IPS-18c (cell line): Measurements from ENCODE around the gene TTC23.
A peak's percentile ranks its signal among the peaks of the same experiment; 100 is the strongest.
"Not testable (repeated sequence)": the region's sequence is repeated elsewhere in the genome, so short reads cannot be mapped to it uniquely, and the experiment has no call there.

ENCODE experiments used
- H3K4me3 ChIP-seq: 2 replicates; pipeline ENCODE4 v1.7.0; 2013; ENCODE audit warnings: low read depth, mild to moderate bottlenecking, low read length, moderate library complexity; ENCODE audit not compliant: insufficient read depth
- H3K9me3 ChIP-seq: one replicate; pipeline ENCODE4 v1.6.1; 2013; ENCODE audit warnings: mild to moderate bottlenecking, low read length, moderate library complexity; ENCODE audit not compliant: control insufficient read depth, insufficient read depth

TTC23 gene

GRCh38 chr15:99253381-99254090 lies 4.2 kb upstream of the TTC23 start:
- Histone ChIP-seq H3K4me3 (no peak overlapping the region), H3K9me3 (no peaks in the 10 kb centered on the region)

- H3K9me3 ChIP-seq = no peaks in the 10 kb centered on the region
- no peak overlapping the region for H3K4me3 ChIP-seq
Observed at GRCh38 chr15:99252326-99252725, 2.9 kb upstream of the TTC23 start.

DNA sequence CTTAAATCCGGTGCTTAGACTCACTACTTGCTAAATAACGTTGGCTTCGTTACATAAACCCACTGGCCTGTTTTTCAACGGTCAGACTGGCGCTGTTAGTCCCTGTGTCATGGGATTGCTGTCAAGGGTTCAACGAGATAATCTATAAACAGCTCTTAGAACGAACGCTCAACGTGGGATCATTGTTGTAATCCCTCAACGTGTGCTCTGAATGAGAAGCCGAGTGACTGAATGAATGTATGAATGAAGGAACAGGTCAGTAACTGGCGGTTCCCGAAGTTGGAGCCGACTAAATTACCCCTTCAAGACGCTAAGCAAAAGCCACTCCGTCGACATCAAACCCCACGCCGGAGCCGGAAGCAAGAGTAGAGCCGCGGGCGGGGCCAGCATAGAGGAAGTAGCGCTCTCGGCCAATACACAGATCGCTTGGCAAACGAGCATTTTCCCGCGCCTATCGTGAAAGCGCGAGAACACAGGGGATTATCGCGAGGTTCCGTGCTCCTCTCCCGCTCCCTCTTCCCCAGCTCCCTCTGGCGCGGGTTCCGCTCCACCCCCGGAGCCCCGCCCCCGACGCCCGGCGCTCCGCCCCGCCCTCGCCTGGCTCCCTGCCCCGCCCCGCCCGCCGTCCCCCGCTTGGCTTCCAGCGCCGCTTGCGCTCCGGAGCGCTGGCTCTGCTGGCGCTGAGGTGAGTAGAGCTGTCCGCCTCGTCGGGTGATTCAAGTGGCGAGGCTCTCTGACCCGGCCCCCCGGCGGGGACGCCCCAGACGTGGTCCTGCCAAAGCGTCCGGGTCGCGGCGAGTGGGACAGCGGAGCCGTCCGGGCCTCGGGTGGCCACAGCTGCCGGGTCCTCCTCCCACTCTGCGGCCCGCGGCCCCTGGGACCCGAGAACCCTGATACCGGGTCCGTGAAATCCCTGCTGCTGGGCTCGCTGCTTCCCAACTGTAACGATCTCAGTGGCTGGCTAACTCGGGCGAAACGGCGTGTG lies 1.8 kb upstream of the TTC23 start, which contains the start of gene LRRC28:
LRRC28 (plus strand) TSS at position 625 of the 985 bp plus-strand sequence. CDS start 4,477 bp downstream, outside the sequence.
- no peaks in the 10 kb centered on the region for H3K9me3 ChIP-seq
- H3K4me3 ChIP-seq = peak within 1 kb of the TSS; percentile 92

DNA sequence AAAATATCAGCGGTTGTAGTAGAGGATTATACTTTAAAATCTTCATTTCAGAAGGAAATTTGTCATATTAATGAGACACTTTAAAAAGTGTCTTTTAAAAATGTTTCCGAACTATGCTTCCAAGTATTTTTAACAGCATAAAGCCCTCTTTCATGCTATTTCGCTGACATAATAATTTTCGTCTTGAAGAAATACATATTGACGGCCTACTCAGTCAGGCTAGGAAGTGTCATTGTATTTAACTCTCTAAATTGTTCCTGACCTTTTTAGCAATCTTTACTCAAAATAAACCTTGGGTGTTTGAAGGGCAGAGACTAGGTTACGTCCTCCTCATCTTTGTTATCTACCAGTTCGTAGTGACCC lies 1.1 kb upstream of the TTC23 start:
- no peaks in the 10 kb centered on the region for H3K9me3 ChIP-seq

GRCh38 chr15:99250001-99250400 lies 620 bp upstream of the TTC23 start:
- no peak overlapping the region; the same call in 1 of the 2 replicates for H3K4me3 ChIP-seq
- H3K9me3 ChIP-seq = no peaks in the 10 kb centered on the region

More for the DNA sequence above, 1.1 kb upstream of the TTC23 start:
- peak overlapping the region; percentile 92 for H3K4me3 ChIP-seq

DNA sequence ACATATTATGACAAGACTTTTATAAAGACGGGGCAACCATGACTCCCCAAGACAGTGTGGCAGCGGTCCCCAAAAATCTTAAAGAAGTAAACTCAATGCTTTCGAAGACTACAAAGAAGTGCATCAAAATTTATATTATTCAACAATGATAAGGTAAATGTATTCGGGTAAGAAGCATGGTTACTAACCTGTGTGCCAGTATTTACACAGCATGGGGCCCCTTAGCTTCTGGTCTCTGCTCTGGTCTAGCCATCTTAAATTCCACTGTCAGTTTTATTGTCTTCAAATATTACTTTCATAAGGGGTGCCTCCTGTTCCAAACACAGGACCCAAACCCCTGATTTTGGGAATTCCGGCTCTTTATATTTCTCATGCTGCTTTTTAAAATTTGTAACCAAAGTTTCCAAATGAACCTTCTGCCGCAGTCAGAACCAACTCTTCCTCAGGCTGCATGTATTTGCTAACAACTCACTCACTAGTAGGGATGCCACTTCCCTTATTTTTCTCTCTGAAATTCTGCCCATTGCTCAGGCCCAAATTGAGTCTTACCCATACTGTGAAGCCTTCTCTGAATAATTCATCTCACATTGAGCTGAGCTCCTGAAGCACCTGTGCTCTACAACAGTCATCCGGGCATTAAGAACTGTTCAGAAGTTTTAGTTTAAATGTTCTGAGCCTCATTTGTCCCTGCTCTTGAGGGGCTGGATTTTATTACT lies 1.2 kb downstream of the TTC23 start:
- Histone ChIP-seq H3K4me3 (no peak overlapping the region; the same call in 1 of the 2 replicates), H3K9me3 (no peaks in the 10 kb centered on the region)

- no peaks in the 10 kb centered on the region for H3K9me3 ChIP-seq
- no peak overlapping the region for H3K4me3 ChIP-seq
Observed at GRCh38 chr15:99247062-99247461, 2.3 kb downstream of the TTC23 start.

- Histone ChIP-seq H3K9me3 (no peaks in the 10 kb centered on the region), H3K4me3 (no peak overlapping the region)
Observed at GRCh38 chr15:99244306-99244705, 5.1 kb downstream of the TTC23 start.

GRCh38 chr15:99241752-99242151 lies 7.6 kb downstream of the TTC23 start:
- no peak overlapping the region for H3K4me3 ChIP-seq
- no peaks in the 10 kb centered on the region for H3K9me3 ChIP-seq

GRCh38 chr15:99239545-99240198 lies 9.7 kb downstream of the TTC23 start:
- H3K9me3 ChIP-seq = no peaks in the 10 kb centered on the region
- H3K4me3 ChIP-seq = no peak overlapping the region

DNA sequence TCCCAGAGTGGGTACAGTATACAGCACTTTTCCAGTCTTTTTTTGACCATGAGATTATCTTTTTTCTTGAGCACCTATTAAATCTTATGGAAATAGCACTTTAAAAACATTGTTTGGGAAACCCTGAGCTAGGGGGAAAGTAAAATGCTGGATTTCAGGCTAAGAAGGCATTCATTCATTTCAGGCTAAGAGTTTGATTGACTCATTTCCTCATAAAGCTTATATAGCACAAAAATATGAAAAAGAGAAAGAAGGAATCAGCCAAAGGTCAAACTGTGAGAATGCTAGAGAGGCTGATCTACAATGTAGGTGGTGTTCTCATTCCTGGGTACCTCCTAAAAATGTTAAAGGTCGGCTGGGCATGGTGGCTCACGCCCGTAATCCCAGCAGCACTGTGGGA lies 10.5 kb downstream of the TTC23 start:
- Histone ChIP-seq H3K9me3 (no peaks in the 10 kb centered on the region), H3K4me3 (no peak overlapping the region)

DNA sequence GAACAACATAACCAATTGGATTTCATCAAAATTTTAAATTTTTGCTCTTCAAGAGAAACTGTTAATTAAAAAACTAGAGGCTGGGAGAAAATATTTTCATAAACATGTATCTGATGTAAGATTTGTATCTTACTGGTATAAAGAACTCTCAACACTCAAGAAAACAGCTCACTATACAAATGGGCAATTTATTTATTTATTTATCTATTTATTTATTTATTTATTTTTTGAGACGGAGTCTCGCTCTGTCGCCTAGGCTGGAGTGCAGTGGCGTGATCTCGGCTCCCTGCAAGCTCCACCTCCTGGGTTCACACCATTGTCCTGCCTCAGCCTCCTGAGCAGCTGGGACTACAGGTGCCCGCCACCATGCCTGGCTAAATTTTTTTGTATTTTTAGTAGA lies 15.2 kb downstream of the TTC23 start:
- H3K4me3 ChIP-seq, H3K9me3 ChIP-seq: not testable (repeated sequence)

- H3K9me3 ChIP-seq = no peaks in the 10 kb centered on the region
- no peak overlapping the region for H3K4me3 ChIP-seq
Observed at GRCh38 chr15:99232740-99233139, 16.6 kb downstream of the TTC23 start.

GRCh38 chr15:99230867-99231266 lies 18.5 kb downstream of the TTC23 start:
- Histone ChIP-seq H3K4me3 (no peak overlapping the region), H3K9me3 (no peaks in the 10 kb centered on the region)

DNA sequence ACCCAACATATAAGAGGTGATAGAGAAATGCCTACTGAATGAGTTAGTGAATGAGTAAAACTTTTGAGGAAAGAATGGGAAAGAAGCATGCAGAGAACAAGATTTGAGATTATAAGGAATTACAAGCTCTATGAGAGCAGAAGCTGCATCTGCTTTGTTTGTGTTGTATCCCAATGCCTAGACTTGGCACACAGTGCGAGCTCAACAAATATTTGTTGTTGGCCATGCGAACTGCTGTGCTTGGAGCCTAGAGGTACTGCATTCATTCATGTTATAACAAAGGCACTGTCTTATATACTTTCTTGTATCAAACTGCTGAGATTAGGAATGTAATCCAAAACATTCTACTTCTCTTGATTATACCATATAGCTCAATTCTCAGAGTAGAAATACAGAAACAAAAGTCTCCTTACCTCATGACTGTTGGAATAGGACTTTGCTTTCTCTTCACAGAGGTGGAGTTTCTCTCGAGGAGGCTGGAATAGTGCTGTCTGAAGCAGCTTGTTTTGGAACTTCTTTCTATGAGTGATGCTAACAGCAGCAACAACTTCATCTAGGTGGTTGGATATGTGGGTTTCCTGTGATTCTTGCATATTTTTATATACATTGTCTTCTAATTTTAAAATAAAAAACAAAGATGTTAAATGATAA lies 21.1 kb downstream of the TTC23 start:
- Histone ChIP-seq H3K9me3 (no peaks in the 10 kb centered on the region), H3K4me3 (no peak overlapping the region)

DNA sequence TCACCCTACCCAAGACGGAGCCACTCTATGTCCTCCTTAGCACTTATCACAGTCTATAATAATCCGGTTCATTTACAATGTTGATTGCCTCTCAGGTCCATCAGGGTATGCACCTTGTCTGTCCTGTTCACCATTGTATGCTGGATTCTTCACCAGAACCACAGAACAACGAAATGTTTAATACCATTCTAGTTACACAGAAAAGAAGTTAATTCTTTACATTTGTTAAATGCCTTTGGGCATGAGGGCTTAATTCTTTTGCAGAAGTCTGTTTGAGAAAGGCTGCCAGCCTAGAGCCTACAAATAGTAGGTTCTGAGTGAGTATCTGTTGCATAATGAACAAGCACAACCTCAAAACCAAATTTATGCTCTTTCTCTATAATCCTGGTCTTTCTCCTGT lies 22.6 kb downstream of the TTC23 start:
- Histone ChIP-seq H3K4me3 (no peak overlapping the region), H3K9me3 (no peaks in the 10 kb centered on the region)
